Activated CD4-positive, alpha-beta T cell treated with anti-CD3 and anti-CD28 coated beads, Interleukin-2, Interleukin-4, amounts not matched to agents 100 ng/mL and 50 ng/mL, durations not matched to agents 16 hours and 8 hours (primary cell): ENCODE data around the gene OR4N2.
"Not testable (repeated sequence)": the region's sequence is repeated elsewhere in the genome, so short reads cannot be mapped to it uniquely, and the experiment has no call there.

Source experiments
- DNase-seq: peaks from one replicate; pipeline ENCODE4 v3.0.0-alpha.2; 2020; ENCODE audit warnings: low spot score

OR4N2 gene

DNA sequence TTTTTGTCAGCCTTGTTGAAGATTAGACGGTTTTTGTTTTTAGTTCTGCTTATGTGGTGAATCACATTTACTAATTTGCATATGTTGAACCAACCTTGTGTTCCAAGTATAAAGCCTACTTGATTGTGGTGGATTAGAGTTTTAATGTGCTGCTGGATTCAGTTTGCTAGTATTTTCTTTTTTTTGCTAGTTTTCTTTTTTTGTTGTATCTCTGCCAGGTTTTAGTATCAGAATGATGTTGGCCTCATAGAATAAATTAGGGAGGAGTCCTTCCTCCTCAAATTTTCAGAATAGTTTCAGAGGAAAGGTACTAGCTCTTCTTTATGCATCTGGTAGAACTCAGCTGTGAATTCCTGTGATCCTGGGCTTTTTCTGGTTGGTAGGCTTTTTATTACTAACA is at the start of gene OR4N2:
OR4N2 (plus strand) TSS at position 301 of the 400 bp plus-strand sequence. CDS start 23,679 bp downstream, outside the sequence.
- DNase-seq, result not testable (repeated sequence)

DNA sequence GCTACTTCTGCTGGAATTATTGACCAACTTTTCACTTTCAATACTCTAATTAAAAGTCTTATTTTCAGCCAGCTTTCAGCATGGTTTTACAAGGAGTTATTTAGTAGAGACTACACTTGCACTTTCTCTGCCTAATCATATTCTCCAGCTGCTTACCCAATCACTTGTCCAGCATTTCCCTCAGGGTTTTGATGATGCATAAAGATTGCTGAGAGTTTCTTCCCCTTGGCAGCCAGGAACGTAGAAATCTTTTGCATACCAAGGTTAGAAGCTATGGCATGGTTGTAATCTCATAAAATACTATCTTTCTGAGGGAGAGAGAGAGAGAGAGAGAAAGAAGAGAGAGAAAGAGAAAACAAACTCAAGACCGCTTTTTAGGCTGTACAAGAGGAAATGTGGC is 49.4 kb upstream of the OR4N2 start:
- no peak for DNase-seq

- not testable (repeated sequence) for DNase-seq
These were observed 32.1 kb upstream of the OR4N2 start for GRCh38 chr14:19771491-19771890.

DNA sequence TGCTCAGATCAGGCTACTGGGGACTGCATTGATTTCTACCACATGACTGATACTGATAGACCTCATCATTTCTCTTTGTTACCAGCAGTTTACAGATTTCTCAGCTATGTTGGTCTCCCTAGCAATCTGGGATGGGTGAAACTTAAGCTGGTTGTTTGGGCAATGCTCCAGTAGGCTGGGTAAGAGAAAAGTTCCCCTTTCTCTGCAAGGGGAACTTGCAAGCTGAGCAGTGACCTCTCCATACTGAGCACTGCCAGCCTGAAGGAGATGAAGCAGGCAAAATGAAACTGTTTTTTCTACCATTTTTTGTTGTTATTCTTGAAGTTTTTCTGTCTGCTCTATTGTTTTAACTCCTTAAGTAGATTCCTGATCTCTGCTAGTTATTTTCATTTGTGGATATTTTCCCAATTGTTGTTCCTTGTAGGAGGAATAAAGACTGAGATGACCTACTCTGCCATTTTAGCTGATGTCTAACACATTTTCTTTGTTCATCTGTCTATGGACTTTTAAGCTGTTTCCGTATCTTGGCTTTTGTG is 31.6 kb upstream of the OR4N2 start:
- DNase-seq, result no peak

DNA sequence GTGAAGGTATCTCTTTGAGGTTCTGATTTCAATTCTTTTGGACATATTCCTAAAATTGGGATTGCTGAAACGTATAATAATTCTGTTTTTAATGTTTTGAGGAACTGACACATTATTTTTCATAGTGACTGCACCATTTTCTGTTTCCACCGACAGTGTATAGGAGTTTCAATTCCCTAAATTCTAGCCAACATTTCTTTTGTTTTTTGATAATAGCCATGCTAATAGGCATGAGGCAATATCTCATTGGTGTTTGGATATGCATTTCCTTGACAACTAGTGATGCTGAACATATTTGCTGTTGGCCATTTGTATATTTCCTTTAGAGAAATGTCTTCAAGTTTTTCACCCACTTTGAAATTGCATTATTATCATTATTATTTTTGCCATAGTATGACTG is 31.1 kb upstream of the OR4N2 start:
- DNase-seq, result not testable (repeated sequence)

DNA sequence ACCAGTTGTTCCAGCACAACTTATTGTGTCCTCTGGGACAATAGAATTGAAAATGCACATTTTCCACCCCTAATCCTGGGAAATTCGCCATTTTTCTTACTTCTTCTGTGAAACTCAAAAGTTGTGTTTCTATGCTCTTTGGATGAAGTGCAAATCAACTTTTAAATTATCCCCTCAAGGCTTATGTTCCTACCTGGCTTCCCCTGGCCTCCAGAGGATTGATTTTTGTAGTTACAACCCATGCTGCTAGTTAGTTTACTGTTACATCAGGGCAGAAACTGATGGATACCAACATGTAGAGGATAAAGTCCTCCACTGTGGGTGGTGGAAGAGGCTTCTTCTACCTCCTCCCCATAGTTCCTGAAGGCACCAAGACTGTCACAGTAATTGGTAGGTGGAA is 30.4 kb upstream of the OR4N2 start, which contains the start of gene OR4M1:
OR4M1 (plus strand) TSS at position 301 of the 400 bp plus-strand sequence. CDS start 6,819 bp downstream, outside the sequence.
- DNase-seq, result not testable (repeated sequence)

- no peak for DNase-seq
These were observed 28.0 kb upstream of the OR4N2 start for GRCh38 chr14:19775587-19775986.

GRCh38 chr14:19785848-19786247 is 17.7 kb upstream of the OR4N2 start:
- DNase-seq, result not testable (repeated sequence)

DNA sequence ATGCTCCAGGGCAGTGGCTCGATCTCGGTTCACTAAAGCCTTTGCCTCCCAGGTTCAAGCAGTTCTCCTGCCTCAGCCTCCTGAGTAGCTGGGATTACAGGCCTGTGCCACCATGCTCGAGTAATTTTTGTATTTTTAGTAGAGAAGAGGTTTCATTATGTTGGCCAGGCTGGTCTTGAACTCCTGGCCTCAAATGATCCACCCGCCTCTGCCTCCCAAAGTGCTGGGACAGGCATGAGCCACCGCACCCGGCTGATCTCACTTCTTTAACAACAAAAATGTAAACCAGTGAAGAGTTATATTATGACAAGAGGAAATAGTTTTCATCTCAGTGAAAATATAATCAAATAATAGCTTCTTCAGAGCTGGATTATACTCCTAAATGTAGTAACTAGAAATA is 16.3 kb upstream of the OR4N2 start:
- DNase-seq, result not testable (repeated sequence)

DNA sequence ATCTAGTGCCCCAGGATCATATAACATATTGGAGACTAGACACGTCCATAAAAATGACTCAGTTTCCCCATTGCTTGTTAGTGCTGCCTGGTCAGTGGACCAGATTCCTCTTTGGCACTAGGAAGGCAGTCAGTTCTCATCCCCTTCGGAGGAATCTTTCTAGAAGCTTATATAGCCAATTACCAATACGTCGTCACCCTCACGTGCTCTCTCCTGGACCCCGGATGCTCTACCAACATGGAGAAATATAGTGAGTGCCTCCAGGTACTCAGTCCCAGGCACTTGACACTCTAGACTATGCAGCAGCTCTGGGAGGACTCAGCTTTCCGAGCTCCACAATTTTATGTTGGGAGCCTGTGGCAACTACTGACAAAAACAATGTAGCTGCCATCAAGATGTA is 15.4 kb upstream of the OR4N2 start:
- not testable (repeated sequence) for DNase-seq

GRCh38 chr14:19796520-19797108 is 7.0 kb upstream of the OR4N2 start:
- DNase-seq, result not testable (repeated sequence)

GRCh38 chr14:19799880-19800279 is 3.7 kb upstream of the OR4N2 start:
- no peak for DNase-seq

GRCh38 chr14:19800282-19801117 is 3.1 kb upstream of the OR4N2 start:
- DNase-seq, result no peak

DNA sequence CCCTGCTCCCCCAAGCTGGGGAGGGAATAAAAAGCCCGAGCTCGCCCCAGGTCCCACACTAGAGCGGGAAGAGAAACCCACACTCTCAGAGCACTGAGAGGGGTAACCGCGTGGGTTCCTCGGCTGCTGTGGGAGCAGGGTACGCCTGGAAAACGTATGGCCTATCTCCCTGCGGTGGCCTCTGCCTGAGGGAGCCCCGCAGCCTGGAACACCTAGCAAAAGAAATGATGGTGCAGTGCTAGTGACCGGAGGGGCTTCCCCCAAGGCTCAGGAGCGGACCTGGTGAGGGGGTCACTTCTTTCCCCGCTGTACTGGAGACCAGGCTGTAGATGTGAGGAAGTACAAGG is 2.5 kb upstream of the OR4N2 start:
- no peak for DNase-seq

- DNase-seq, result not testable (repeated sequence)
These were observed 9.8 kb downstream of the OR4N2 start for GRCh38 chr14:19813171-19813920.

- not testable (repeated sequence) for DNase-seq
These were observed 16.3 kb downstream of the OR4N2 start for GRCh38 chr14:19819879-19820278.

DNA sequence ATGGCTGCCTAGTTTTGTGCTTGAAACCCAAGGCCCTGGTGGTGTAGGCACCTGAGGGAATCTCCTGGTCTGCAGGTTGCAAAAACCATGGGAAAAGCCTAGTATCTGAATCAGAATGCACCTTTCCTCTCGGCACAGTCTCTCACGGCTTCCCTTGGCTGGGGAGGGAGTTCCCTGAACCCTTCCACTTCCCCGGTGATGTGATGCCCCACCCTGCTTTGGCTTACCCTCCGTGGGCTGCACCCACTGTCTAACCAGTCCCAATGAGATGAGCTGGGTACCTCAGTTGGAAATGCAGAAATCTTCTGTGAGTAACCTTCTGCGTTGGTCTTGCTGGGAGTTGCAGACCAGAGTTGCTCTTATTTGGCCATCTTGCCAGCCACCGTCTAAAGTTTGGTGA is 17.4 kb downstream of the OR4N2 start:
- DNase-seq, result not testable (repeated sequence)

DNA sequence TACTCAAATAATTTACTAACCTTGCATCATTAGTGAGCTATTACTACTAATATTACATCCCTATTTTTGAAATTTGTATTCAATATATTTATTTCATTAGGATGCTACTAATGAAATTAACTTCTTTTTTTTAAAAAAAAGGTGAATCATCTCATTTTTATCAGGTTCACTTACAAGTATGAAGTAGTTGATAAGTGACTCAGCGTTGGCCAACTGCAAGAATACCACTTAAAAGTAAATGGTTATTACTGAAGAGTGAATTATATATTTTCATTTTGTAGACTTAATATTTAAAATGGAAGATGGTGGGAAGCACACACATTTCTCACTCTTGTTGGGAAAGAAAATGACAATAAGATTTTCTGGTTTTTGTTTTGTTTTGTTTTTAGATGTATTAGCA is 19.6 kb downstream of the OR4N2 start:
- DNase-seq, result no peak

GRCh38 chr14:19823765-19824164 is 20.2 kb downstream of the OR4N2 start:
- no peak for DNase-seq

DNA sequence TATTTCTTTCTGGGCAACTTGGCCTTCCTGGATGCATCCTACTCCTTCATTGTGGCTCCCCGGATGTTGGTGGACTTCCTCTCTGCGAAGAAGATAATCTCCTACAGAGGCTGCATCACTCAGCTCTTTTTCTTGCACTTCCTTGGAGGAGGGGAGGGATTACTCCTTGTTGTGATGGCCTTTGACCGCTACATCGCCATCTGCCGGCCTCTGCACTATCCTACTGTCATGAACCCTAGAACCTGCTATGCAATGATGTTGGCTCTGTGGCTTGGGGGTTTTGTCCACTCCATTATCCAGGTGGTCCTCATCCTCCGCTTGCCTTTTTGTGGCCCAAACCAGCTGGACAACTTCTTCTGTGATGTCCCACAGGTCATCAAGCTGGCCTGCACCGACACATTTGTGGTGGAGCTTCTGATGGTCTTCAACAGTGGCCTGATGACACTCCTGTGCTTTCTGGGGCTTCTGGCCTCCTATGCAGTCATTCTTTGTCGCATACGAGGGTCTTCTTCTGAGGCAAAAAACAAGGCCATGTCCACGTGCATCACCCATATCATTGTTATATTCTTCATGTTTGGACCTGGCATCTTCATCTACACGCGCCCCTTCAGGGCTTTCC is 24.2 kb downstream of the OR4N2 start:
- DNase-seq, result not testable (repeated sequence)

DNA sequence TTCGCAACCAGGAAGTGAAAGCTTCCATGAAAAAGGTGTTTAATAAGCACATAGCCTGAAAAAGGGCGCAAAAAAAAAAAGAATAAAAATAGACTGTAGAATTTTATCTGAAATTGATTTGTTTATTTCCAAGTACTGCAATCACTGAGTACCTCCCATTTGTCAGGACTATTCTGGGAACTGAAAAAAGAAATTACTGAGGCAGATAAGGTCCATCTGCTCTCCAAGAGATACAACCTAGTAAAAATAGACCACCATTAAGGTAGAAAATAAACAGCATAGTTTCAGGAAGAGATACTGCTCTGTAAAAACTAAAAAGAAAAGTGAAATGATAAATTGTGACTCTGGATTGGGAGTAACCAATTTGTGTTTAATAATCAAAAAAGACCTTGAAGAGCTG is 24.7 kb downstream of the OR4N2 start:
- DNase-seq, result no peak
